Adrenal gland (tissue), 5 donors: Measurements from ENCODE around the gene APLF.

Experiments
- CTCF ChIP-seq, 6 experiments: fragments of 450-650 bp in 4 of 6; fragments of 200-600 bp in 2 of 6; sonication (generic) in 1 of 6; IDR thresholded peaks; 1 replicate in 5 of 6; 2 replicates in 1 of 6; pipeline versions ENCODE4 v1.5.1 to v1.8.0; 2016 to 2021; ENCODE audit warnings: antibody characterized with exemption in 6 of 6, mild to moderate bottlenecking in 2 of 6, moderate library complexity in 1 of 6
- POLR2A ChIP-seq, 2 donors: fragments of 450-650 bp; IDR thresholded peaks; one replicate each; pipeline ENCODE4 v1.6.1; 2017; ENCODE audit warnings: antibody characterized with exemption in 2 of 2, mild to moderate bottlenecking in 2 of 2, moderate library complexity in 1 of 2
- donor health status: DM: no; HTN: no; CAD: no.

DNA sequence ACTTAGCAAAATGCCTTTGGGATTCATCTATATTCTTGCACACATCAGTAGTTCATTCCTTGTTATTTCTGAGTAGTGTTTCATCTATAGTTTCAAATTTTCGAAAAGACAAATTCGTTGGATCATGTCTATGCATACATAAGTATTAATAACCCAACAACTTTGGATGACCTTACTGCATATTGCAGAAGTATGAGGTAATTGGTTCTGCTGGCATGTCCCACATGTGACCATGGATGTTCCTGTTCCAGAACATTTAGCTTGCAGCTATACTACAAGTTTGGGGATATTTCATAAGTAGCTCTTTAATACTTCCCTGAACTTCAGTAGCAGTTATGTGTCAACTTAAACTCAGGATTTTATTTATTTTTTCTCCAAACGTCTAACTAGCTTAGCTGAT is 44.9 kb downstream of the APLF start:
- TF ChIP-seq CTCF (IDR thresholded peaks at IDR 0.05): no peak
- TF ChIP-seq POLR2A (IDR thresholded peaks at IDR 0.05): no peak
